GM12801 (cell line): Measurements from ENCODE around the gene VMO1.

Experiments used
- TF ChIP-seq, protein P1 (sequence below): IDR thresholded peaks from one replicate; pipeline ENCODE4 v1.5.1; 2011; ENCODE audit warnings: control low read depth; ENCODE audit not compliant: insufficient read length; ENCODE audit errors: extremely low read depth

VMO1 gene

DNA sequence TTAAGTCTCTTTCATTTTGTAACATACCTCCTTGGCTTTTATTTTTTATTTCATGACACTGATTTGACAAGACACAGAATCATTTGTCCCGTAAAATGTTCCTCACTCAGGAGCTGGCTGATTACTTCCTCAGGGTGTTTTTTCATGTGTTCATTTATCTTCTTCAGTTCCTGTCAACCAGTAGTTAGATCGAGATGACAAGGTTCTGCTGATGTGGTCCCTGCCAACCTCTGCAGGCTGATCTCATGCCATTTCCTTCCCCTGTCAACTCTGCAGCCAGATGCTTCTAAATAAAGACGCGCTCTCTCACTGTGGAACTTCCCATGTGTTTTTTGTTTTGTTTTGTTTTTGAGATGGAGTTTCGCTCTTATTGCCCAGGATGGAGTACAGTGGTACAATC lies 38.3 kb downstream of the VMO1 start:
- TF ChIP-seq, protein P1, sequence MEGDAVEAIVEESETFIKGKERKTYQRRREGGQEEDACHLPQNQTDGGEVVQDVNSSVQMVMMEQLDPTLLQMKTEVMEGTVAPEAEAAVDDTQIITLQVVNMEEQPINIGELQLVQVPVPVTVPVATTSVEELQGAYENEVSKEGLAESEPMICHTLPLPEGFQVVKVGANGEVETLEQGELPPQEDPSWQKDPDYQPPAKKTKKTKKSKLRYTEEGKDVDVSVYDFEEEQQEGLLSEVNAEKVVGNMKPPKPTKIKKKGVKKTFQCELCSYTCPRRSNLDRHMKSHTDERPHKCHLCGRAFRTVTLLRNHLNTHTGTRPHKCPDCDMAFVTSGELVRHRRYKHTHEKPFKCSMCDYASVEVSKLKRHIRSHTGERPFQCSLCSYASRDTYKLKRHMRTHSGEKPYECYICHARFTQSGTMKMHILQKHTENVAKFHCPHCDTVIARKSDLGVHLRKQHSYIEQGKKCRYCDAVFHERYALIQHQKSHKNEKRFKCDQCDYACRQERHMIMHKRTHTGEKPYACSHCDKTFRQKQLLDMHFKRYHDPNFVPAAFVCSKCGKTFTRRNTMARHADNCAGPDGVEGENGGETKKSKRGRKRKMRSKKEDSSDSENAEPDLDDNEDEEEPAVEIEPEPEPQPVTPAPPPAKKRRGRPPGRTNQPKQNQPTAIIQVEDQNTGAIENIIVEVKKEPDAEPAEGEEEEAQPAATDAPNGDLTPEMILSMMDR, result no peak

DNA sequence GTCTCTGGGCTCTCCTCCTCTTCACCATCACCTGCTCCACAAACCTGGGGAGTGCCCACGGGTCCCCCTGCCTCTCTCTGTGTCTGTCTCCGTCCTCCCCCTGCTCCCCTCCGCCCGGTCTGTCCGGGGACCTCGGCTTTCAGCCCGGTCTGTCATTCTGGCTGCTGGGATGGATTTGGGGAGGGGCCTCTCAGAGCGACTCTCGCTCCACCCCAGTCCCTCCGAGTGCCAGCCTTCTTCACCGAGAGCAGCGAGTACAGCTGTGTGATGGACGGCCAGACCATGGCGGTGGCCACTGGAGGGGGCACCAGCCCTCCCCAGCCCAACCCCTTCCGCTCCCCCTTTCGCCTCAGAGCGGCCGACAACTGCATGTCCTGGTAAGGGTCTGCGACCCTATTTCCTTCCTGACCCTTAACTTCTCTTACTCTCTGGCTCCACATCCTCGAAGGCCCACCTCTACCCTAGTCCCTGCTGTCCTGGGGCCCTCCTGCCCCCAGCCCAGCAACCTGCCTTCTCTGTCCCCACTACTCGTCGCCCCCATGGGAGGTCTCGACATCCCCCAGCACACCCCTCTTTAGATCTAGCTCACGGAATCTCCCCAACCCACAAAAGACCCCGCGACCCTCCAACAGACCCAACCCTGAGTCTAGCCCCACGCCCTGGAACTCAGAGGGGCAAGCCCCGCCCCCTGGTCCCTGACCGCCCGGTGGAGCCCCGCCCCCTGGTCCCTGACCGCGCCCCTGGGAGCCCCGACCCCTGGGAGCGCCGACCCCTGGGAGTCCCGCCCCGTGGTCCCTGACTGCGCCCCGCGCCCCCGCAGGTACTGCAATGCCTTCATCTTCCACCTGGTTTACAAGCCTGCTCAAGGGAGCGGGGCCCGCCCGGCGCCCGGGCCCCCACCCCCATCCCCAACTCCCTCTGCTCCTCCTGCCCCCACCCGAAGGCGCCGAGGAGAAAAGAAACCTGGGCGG lies 40.9 kb downstream of the VMO1 start:
- TF ChIP-seq, protein P1, result no peak

DNA sequence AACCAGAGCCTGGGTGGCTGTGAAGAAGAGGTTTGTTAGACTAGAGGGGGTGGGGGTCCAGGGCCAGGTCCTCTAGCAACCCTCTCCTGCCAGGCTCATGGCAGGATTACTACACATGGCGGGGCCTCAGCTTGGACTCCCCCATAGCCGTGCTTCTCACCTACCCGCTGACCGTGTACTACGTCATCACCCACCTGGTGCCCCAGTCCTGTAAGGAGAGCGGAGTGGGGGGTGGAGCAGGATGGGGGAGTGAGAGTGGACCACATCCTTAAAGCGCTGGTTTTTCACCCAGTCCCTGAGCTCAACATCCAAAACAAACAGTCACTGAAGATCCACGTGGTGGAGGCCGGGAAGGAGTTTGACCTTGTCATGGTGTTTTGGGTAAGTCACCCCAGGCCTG lies 42.3 kb downstream of the VMO1 start:
- TF ChIP-seq, protein P1, result no peak

DNA sequence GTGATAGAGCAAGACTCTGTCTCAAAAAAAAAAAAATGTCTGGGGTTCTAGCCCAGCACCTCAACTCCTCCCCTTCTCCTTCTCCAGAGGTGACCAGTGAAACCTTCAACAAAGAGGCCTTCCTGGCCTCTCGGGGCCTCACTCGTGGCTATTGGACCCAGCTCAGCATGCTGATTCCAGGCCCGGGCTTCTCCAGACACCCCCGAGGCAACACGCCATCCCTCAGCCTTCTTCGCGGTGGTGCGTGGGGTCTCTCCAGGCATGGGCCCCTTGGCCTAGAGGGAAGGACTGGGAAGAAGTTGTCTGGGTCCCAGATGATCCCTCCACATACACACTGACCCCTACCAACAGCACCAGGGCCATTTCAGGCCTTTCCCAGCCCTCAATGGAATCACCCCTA lies 42.9 kb downstream of the VMO1 start:
- TF ChIP-seq, protein P1, result no peak

DNA sequence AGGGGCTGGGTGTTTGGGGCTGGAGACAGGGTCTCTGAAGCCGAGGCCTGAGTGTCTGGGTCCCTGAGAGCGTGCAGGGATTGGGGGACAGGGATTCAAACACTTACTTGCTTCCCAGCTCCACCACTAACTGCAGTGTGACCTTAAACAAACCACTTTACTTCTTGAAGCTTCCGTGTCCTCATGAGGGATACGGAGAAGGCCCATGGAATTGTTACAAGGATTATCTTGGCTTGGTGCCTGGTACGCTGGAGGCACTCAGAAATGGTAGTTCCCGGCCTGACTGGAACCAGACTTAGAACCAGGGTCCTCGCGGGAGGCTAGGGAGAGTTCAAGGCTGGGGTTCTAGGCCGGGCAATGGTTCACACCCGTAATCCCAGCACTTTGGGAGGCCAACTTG lies 43.5 kb downstream of the VMO1 start:
- TF ChIP-seq, protein P1, result no peak

DNA sequence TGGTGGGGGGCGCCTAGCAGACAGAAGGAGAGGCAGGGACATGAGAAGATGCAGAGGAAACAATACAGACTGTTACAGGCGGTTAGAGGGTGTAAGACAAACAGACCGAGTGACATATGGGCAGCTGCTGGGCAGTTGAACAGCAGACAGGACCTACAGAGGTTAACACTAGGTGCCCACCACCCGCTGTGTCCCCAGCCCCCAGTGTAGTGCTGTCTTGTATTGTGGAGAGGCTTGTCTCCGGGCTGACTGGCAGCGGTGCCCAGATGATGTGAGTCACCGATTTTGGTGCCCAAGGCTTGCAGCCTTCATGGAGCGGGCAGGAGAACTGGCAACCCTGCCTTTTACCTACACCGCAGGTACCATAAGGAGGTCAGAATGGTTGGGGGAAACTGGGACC lies 44.0 kb downstream of the VMO1 start:
- TF ChIP-seq, protein P1, result no peak

DNA sequence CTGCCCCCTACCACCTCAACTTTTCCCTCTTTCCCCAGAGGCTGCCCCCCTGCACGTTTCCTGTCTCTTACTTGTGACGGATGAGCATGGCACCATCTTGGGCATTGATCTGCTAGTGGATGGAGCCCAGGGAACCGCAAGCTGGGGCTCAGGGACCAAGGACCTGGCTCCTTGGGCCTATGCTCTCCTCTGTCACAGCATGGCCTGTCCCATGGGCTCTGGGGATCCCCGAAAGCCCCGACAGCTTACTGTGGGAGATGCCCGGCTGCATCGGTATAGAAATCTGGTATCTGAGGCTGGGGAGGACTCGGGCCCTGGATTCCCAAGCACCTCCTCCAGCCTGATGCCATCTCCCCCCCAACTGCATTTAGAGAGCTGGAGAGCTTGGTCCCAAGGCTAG lies 44.6 kb downstream of the VMO1 start:
- TF ChIP-seq, protein P1, result no peak
